Activated T-cell treated with anti-CD3 and anti-CD28 coated beads for 24 hours (primary cell): ENCODE data around the gene HDAC7.

Experiments used
- DNase-seq: peaks from one replicate; pipeline ENCODE4 v3.0.0-alpha.2; 2020; ENCODE audit warnings: low read depth

The HDAC7 gene

DNA sequence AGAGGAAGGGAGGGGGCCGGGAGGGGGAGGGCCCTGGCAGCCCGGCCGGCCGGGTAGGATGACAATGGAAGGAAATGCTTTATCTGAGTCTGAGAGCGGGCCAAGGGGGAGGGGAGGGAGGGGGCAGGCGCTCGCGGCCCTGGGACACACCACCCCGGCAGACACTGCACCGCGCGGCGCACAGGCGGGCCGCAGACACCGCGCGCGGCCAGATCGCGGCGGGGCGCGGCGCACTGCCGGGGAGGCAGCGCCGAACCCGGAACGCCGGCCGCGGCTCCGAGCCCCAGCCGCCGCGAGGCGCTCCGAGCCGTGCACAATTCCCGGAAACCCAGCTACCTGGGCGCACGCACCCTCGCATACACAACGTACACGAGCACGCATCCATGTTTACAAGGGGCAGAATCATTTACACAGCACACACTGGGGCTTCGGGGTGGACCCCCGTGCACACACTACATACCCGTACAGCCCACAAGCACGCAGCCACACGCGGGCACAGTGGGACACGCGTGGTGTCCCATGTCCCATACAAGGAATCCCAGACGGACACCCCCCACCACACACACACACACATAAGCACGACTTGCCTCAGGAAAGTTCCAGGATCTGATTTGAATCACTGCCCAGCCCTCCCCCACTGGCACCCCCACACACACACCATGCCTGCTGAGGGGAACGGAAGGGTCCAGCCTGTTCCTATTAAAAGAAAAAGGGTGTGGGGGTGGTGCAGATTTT lies at the start of gene HDAC7:
TSS of gene HDAC7 (minus strand) at position 8 of the 735 bp plus-strand sequence. CDS start 118 bp downstream, outside the sequence.
- peak; percentile 68 for DNase-seq

DNA sequence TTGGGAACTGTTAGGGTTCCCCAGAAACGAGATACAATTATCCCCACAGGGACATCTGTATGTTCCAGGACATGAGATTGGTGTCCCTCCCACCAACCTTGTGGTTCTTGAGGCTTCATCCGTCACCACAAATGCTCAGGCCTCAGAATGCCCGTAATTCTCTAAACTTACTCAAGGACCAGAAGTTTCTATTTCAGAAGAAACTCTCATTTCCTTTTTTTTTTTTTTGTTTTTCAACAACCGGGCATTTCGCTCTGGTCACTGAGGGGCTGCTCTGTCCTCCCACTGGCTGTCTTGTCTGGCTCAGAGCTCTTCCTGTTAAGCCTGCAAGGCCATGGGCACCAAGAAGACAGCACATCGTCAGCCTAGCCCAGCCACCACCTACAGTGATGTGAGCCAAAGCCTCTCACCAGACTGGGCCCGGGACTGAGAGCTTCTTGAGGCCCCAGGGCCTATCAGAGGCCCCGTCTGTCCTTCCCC lies 48.9 kb upstream of the HDAC7 start:
- DNase-seq = no peak

DNA sequence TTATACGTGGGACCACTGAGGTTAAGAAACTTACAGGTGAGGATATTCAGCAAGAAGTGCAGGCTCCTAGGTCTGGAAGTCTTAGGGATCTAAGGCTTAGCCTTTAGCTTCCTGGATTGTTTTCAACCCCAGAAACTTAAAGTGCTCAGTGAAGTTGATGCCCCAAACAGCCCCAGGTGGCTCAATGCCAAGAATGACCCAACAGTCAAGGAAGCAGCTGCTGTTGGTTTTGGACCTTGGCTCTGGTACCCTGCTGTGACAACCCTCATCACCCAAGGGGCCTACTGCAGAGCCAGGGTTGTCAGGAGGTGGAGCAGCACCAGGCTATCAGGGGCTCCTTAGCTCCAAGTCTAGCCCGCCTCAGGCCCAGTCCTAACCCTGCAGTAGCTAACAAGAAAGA lies 48.3 kb upstream of the HDAC7 start:
- DNase-seq = no peak

DNA sequence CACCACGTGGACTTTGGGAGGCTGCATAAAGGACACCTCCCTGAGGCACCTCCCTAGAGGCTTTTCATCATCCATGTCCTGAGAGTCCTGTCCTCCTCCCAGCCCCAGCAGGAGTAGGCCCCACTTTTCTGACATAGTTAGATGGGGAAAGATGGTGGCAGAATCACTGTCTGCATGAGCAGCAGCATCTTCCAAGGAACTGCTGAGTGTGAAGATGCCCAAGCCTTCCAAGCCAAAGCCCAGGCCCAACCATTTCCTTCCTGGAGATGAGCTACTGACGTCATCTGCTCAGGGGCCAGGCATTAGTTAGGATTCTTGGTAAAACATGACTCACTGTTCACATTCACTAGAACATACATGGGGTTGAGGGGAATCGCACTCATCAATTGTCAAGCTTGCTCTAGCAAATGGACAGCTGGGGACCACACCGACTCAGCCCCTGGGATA lies 47.8 kb upstream of the HDAC7 start:
- DNase-seq = no peak

DNA sequence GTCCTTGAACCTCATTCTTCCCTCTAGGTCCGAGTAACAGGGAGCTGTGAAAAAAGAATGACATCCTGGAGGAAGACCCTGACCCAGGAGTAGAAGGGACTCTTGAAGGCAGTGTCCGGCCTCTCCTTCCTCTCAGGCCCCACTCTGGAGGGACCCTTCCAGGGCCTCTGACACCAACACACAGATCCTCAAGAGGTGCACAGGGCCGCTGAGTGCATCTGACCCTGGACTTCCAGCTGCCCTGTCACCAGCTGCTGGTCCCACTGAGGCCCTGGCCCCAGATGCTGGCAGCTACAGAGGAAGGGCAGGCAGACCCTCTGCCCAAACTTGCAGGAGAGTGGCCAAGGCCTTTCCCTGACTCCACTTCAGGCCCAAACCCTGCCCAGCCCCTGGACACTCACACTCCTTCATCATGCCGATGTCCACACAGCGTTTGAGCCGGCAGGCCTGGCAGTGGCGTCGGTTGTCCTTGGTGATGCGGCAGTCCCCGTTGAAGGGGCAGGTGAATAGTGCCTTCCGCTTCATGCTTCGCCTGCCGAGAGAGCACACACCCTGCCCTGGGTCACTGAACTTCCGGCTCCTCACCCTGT lies 45.0 kb upstream of the HDAC7 start:
- DNase-seq = no peak

DNA sequence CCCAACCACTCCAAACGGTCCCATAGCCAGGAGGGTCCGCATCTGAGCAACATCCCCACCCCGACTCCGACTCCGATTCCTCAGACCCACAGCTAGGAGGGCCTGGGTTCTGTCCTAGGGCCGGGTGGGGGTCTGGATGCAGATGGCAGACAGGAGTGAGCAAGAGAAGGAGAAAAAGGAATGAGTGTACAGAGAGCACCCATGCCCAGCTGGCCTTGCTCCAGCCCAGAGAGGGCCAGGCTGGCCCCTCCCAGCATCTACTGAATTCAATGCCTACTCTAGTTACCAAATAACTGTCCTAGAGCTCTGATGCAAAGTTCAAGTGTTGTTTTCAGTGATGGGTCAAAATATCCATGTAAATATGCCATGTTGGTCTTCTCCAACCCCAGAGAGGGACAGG lies 44.3 kb upstream of the HDAC7 start:
- DNase-seq = no peak

DNA sequence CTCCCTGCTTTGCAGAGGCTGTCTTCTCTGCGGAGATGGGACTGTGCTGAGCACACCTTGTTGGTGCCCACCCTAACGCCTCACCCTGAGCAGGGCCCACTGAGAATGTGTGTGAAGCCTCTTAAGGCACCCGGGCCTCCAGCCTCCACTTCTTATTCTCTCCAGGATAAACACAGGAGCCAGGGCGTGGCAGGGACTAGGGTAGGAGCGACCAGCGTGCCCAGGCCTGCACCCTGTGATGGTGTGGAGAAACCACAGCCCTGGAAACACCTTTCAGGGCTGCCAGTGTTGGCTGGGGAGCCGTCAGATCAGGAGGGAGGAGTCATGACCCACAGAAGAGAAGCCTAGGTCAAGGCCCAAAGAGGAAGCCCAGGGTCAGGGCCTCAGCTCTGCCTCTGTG lies 43.8 kb upstream of the HDAC7 start:
- DNase-seq = no peak

DNA sequence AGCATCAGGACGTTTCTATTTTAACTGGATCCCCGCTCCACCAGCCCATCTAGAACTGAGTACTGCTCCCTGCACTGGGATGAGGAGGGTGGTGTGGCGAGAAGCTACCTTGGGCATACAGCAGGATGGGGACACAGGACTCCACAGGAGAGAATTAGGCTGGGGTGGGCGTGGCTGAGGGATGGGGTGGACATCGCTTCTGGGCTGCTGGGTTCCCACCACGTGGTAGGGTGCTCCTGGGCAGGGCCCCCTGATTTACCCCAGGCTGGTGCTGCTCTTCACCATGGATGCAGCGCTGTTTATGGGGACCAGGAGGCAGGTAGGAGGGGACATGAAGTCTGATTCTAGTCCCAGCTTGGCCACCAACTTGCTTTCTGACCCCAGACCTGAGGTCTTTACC lies 43.2 kb upstream of the HDAC7 start:
- no peak for DNase-seq

DNA sequence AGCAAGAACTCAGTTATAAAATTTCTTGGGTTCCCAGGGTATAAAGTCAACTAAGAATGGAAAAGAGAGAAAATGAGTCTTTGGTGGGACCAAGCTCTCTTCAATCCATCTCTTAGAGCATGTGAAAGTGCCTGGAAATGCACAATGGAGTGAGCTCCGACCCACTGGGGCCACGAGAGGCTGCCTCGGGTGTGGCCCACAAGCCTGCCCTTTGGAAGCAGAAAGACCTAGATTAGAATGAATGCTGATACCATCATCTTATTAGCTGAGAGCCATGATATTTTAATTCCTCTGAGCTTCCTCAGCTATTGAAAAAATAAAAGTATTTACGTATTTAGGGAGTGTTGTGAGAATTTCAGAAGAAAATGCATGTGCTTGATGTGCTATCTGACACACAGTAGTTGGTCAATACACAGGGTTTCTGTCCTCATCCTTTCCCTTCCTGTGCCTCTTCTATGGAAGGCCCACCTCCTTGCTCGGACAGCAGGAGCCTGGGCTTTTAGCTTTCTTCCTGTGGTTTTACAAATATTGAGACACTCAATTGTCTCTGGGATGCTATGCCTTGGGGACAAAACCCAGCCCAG lies 42.6 kb upstream of the HDAC7 start:
- DNase-seq = no peak

DNA sequence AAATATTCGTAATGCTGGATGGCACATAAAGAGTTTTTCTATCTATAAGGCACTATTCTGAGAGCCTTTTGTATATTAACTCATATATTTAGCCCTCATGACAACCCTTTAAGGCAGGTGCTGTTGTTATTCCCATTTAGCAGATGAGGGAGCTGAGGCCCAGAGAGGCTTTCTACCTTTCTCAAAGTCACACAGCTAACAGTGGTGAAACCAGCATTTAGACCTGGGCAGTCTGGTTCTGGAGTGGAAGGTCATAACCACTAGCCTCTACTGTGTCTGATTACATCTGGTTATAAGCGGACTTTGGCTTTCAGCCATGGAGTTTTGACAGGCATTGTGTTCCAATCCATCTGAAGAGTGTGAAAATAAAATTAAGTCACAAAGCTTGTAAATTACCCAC lies 41.2 kb upstream of the HDAC7 start:
- no peak for DNase-seq

DNA sequence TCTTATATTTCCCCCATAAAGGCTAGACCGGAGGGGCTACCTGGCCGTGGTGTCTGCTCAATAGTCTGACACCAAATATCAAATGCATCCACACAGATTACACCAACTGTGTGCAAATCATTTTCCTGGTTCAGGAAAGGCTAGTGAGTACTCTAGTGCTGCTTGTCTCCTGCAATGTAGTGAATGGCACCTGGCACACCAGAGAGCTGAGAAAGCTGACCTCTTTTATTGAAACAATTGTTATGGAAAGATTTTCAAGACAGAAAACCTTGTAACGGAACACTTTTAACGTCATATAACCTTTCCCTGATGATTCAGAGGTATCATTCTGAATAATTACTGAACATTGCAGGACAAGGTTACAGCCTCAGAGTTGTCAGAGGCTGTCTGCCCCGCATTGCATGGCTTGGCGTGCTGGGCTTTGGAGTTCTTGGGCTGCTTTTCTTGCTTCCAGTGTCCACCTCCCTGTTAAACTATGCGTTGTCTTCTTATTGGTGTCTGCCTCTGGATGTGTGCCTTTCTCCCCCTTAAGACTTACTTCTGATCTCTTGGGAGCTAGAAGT lies 40.7 kb upstream of the HDAC7 start:
- DNase-seq = no peak

DNA sequence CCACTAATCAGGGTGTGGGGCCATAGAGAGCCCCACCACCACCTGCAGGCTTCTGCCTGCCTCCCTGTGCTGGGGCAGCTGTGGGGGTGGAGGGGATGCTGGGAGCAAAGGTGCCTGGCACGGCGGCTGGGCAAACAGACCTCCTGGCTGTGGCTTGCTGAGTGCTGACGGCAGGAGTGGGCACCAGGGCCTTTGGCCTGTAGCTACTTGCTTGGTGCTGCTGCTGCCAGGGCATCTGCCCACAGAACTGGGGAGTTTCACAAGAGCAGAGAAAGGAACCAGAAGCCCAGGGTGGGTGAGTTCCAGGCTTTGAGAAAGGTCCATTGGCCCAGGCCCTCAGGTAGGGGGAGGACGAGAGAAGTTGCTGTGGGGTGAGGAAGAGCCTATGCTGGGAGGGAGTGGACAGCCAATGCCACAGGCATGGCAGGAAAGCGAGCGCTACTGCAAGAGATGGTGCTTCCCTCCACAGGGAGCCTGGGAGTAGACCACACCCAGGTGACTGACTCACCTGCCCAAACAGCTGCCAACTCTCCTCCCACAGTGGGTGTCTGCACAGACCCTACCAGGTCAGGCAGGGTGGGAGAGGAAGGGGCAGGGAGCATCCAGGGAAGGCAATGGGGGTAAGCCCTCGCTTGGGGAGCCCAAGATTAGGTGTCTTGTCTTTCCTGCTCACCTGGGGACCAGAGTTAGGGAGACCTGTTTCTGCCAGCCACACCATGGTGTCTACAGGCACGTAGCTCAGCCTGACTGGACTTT lies 39.0 kb upstream of the HDAC7 start:
- DNase-seq = no peak

DNA sequence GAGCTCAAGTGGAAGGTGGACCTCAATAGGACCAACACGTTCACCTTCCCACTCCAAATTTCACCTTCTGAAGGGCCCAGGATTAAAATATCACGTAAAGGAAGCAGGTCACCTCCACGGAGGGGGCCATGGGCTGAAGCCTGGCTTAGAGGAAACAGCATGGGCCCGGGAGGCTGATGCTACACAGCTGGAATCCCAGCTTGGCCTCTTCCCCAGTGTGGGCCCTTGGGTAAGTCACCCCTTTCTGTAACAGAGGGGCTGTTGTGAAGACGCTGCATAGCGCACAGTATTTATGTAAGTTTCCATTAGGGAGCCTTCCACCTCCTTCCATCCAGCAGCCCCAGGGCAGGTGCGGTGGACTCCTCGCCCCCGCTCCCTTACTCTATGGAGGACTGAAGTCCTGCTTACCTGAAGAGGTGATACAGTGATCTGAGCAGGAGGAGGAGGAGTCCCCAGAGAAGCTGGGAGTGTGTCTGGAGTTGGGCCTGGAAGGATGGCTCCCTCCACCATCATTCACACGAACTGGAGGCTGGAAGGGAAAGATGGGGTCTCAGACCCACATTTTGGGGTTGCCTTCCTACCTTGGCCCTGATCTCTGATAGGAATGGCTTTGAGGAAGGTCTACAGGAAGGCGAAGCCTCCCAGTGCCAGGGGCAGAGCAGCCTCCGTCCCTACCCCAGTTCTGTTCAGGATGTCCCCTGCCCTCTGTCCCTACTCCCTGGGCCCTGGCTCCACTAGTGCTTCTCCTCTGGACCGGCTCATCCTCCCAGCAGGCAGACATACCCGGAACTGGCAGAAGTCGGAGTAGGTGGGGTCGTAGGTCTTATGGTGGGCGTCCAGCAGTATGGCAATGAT lies 37.2 kb upstream of the HDAC7 start:
- DNase-seq = no peak

DNA sequence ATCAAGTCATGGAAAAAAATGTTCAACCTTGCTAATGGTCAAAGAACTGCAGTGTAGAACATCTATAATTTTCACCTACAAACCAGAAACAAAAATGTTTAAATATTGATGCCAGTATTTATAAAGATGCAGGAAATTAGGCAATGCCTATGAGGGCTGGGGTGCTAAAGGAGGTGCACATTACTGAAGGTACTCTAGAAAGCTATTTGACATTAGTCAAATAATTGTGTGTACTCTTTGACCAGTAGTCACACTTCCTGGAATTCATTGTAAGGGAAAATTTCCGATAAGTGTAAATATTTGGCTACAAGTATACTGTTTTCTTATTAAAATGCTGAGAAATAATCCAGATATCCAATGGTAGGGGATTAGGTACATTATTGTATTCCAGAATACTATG lies 36.4 kb upstream of the HDAC7 start:
- DNase-seq = no peak

DNA sequence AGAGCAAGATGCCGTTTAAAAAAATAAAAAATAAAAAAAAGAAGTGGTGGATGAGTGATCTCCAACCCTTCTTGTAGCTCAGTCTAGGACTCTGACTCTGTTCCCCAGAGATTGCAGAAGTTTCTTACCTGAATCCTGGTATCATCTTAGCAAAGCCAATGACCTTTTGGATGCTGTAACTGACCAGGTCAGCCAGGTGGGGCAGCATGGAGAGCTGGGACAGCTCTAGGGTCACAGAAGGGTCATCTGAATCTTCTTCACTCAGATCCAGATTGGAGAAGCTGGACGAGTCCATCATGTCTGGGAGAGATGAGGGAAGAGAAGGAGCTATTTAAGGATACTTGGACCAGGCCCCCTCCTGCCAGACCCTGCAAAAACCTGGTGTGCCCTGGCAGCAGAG lies 35.8 kb upstream of the HDAC7 start:
- no peak for DNase-seq

DNA sequence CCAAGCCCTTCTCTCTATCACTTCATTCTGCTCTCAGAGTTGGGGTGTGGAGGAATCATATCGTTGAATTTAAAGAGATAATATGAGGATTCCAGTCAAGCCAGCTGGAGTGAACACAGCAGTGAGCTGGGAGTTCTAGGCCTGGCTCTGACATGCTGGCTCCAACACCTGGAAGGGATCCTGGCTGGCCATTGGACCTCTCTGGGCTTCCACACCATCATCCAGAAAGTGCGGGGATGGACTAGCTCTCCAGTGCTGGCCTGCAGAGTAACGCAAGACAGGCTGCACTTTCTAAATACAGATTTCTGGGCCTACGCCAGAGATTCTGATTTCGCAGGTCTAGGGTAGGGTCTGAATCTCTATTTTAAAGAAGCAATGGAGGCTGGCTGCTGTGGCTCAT lies 34.8 kb upstream of the HDAC7 start:
- DNase-seq = no peak

DNA sequence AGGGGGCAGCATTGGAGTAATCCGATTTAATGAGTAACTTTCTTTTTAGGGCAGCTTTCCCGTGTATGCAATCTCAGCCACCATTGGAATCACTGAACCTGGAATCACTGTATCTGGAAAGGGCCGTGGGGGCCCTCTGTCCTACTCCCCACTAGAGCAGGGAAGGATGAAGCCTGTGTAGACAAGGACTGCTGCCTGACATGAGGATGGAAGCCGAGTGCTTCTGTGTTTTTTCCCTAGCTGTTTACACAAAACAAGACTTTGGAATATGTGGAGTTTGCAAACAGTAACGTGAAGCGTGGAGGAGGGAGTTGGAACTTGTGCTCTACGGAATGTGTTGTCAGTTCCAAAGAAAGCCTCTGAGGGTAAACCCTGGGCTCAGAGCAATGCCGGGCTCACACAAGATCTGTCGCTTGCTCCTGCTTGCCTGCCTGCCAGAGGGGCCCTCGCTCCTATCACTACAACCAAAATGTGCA lies 32.4 kb upstream of the HDAC7 start:
- DNase-seq = no peak

DNA sequence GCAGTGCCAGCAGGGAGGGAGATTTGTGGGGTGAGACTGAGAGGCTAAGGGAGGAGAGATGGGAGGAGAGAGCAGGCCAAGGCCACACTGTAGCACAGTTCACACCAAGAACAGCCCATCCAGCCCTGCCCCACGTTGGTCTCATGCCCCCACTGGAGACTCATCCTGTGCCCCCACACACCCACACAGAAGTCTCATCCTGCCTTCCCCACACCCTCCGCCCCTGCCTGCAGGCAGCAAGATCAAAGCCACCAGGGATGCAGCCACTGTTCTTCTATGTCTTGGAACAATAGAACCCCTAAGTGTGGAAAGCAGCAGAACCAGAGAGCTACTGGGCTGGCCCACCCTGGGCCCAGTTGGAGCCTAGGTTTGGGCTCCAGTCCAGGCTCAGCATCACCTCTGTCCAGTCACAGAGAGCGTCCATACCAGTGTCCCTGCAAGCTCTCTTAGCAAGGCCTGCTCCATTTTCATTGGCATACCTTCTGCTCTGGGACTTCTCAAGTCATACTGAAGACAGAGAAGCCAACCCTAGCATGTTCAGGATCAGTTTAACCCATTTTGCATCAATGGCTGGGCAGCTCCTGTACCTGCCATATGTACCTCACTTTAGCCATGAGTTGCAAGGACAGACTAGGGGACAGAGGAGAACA lies 31.7 kb upstream of the HDAC7 start:
- DNase-seq = no peak

DNA sequence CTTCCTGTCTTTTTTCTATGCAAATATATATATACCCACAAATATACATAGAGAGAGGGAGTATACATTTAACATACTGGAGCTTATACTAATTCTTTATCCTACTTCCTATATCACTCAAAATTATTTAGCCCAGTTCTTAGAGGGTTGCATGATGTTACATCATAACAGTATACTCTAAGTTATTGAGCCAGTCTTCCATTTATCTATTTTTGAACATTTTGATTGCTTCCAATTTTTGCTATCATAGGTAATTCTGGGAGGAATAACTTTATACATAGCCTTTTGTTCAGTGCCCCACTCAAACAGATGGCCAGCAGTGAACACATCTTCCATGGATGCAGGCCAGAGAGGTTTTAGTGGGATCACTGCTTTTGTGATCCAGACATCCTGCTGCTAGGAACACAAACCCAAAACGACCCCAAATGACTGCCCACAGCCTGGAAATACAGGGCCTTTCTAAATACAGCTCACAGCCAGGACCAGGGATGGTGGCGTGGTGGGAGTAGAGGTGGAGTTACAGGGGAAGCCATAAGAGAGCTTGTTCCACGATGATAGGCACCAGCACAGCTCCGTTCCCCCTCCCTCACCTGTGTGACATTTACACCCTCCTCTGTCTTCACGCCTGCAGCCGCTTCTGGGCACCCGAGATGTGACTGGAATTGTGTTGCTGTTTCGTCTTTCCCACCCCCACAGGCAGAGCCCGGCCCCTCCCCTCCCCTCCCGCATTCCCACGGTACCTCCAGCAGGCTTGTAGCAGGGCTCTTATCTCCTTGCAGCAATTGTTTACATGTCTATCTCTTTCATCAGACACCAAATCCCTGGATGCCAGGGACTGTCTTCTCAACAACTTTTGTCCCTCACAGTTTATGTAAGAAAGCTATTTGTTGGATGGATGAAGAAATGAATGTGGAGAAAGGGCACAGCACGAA lies 30.7 kb upstream of the HDAC7 start:
- DNase-seq = no peak

DNA sequence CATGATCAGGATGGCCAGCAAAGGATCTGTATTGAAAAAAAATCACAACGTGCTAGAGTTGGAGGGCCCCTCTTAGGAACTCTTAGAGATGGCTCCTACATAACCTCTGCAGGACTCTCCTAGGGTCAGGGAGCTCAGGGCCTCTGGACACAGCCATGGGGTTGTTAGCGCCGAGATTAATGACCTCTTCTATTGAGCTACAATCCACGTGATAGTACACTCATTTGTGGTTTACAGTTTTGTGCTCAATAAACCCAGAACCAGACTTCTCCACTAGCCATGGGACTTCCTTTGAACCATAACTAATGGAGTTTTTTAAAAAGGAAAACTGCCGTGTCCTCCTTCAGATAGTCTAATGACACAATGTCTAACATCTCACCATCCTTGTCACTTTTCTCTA lies 29.6 kb upstream of the HDAC7 start:
- DNase-seq = no peak
